Measurements from ENCODE around the gene KCNMA1. TPM values are rescaled to one million over a fixed set of nuclear protein-coding genes. Genes with fewer than 3 reads are reported as not detected.

Gene KCNMA1
- total and polyA plus RNA-seq, 7 experiments from 2014 or later: 0.42 TPM; not detected in 6

DNA sequence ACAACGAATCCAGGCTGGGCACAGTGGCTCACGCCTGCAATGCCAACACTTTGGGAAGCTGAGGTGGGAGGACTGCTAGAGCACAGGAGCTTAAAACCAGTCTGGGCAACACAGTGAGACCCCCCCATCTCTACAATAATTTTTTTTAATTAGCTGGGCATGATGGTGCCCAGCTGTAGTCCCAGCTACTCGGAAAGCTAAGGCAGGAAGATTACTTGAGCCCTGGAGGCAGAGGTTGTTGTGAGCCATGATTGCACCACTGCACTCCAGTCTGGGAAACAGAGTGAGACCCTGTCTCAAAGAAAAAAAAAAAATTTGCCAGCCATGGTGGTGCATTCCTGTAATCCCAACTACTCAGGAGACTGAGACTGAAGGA lies 396.3 kb downstream of the KCNMA1 start:
- no peak overlapping the region for H3K27ac Mint-ChIP-seq
- intact Hi-C loops (cut with micrococcal nuclease): no loop called here
- H3K4me3 Mint-ChIP-seq: no peak overlapping the region
- H3K27me3 ChIP-seq (ENCODE audit: control insufficient read depth in 2 of 2, insufficient read depth in 2 of 2, low read length in 2 of 2): no peaks in the 10 kb centered on the region
- no peaks in the 10 kb centered on the region for H3K9me3 Mint-ChIP-seq
- H3K27me3 Mint-ChIP-seq: peaks cover 0 to 5% (median 0%) of the 10 kb centered on the region in 5 donors
- POLR2A ChIA-PET: no interaction called here
- H3K9me3 ChIP-seq (ENCODE audit: control insufficient read depth in 2 of 3, low read length in 3 of 3): no peaks in the 10 kb centered on the region
- no peaks in the 10 kb centered on the region for H3K4me1 ChIP-seq (ENCODE audit: control insufficient read depth in 2 of 2, insufficient read depth in 2 of 2, low read length in 2 of 2)
- H3K4me1 Mint-ChIP-seq: no peaks in the 10 kb centered on the region
- H3K4me3 ChIP-seq (ENCODE audit: low read length): no peak overlapping the region
- no peaks in the 10 kb centered on the region for H3K36me3 ChIP-seq (ENCODE audit: control insufficient read depth in 2 of 3, insufficient read depth in 3 of 3, low read length in 3 of 3)
- ATAC-seq (no peak), DNase-seq (no peak)
- H3K36me3 Mint-ChIP-seq: no peaks in the 10 kb centered on the region
- H3K27ac ChIP-seq (ENCODE audit: low read depth, low read length): no peak overlapping the region
- CTCF ChIA-PET: interaction anchor here (0.7 kb wide), 1 partner anchor 42 kb away, joined by 7 read pairs; no protein-coding TSS in a partner anchor

DNA sequence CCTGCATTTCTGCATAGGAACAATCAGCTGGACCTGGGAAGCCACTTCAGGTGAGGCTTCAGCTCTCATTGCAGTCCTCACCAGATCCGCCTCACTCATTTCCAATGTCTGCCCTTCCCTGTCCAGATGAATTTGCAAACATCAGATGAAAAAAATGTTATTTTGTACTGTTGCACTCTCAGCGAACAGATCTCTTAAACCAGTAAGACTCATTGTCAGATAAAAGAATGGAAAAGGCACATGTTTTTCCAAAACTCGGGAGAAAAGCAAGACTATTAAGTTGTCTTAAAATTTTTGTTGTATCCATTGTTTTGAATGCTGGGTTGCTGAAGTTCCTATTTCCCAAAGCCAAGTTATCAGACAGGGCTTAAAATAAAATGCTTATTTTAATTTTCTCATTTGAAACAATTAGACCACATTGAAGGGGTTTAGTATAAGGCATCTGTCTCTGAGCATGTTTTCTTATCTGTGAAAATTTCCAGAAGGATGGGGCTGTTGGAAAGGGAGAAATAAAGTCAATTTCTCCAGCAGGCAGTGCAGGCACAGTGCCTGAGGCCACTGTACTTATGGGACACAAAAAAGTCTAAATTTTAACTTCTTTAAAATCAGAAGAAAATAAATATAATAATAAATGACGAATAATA lies 396.8 kb downstream of the KCNMA1 start:
- DNase-seq (no peak), ATAC-seq (no peak)
- no peaks in the 10 kb centered on the region for H3K9me3 ChIP-seq (ENCODE audit: control insufficient read depth in 2 of 3, low read length in 3 of 3)
- no peaks in the 10 kb centered on the region for H3K4me1 Mint-ChIP-seq
- H3K27ac ChIP-seq (ENCODE audit: low read depth, low read length): no peak overlapping the region
- no peaks in the 10 kb centered on the region for H3K9me3 Mint-ChIP-seq
- no peaks in the 10 kb centered on the region for H3K36me3 ChIP-seq (ENCODE audit: control insufficient read depth in 2 of 3, insufficient read depth in 3 of 3, low read length in 3 of 3)
- H3K27ac Mint-ChIP-seq: no peak overlapping the region
- H3K4me1 ChIP-seq (ENCODE audit: control insufficient read depth in 2 of 2, insufficient read depth in 2 of 2, low read length in 2 of 2): no peaks in the 10 kb centered on the region
- CTCF ChIA-PET: no interaction called here
- no peak overlapping the region for H3K4me3 Mint-ChIP-seq
- POLR2A ChIA-PET: no interaction called here
- H3K27me3 ChIP-seq (ENCODE audit: control insufficient read depth in 2 of 2, insufficient read depth in 2 of 2, low read length in 2 of 2): no peaks in the 10 kb centered on the region
- H3K4me3 ChIP-seq (ENCODE audit: low read length): no peak overlapping the region
- intact Hi-C loops (cut with micrococcal nuclease): no loop called here
- no peaks in the 10 kb centered on the region for H3K36me3 Mint-ChIP-seq
- H3K27me3 Mint-ChIP-seq: peaks cover 0 to 7% (median 0%) of the 10 kb centered on the region in 5 donors

DNA sequence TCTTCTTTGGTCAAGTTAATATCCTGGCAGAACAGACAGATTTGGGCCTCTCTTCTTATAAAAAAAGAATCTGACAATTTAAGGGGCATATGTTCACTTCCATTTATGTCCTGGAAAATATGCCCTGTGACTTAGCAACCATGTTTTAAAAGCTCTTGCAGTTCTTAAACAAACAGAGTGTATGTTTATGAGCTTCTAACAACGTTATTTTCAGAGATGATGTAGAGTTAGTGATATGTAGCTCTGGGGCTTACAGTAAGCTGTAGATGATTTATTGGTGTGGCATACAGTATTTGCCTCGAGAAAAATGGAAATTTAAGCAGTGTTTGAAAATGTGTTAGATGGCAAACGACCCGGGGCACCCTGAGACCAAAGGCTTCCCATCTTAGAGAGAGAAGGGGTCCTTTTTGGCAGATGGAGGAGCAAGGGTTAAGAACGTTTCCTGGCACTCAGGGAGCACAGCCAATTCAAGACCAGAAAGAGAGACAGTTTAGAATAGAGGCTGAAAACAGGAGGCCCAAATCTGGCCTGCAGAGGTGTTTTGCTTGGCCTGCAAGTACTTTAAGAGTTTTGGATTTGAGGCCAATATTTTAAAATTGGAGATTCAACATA lies 397.5 kb downstream of the KCNMA1 start:
- Histone ChIP-seq H3K36me3 (ENCODE audit: control insufficient read depth in 2 of 3, insufficient read depth in 3 of 3, low read length in 3 of 3) (no peaks in the 10 kb centered on the region), H3K9me3 (ENCODE audit: control insufficient read depth in 2 of 3, low read length in 3 of 3) (no peaks in the 10 kb centered on the region), H3K27me3 (ENCODE audit: control insufficient read depth in 2 of 2, insufficient read depth in 2 of 2, low read length in 2 of 2) (no peaks in the 10 kb centered on the region), H3K27ac (ENCODE audit: low read depth, low read length) (no peak overlapping the region), H3K4me3 (ENCODE audit: low read length) (no peak overlapping the region), H3K4me1 (ENCODE audit: control insufficient read depth in 2 of 2, insufficient read depth in 2 of 2, low read length in 2 of 2) (no peaks in the 10 kb centered on the region)
- Mint-ChIP-seq H3K27ac (no peak overlapping the region), H3K4me3 (no peak overlapping the region), H3K4me1 (no peaks in the 10 kb centered on the region), H3K9me3 (no peaks in the 10 kb centered on the region), H3K36me3 (no peaks in the 10 kb centered on the region), H3K27me3 (peaks cover 0 to 7% (median 0%) of the 10 kb centered on the region in 5 donors)
- intact Hi-C loops (cut with micrococcal nuclease): no loop called here
- ChIA-PET CTCF (no interaction called here), POLR2A (no interaction called here)
- ATAC-seq (no peak), DNase-seq (no peak)

DNA sequence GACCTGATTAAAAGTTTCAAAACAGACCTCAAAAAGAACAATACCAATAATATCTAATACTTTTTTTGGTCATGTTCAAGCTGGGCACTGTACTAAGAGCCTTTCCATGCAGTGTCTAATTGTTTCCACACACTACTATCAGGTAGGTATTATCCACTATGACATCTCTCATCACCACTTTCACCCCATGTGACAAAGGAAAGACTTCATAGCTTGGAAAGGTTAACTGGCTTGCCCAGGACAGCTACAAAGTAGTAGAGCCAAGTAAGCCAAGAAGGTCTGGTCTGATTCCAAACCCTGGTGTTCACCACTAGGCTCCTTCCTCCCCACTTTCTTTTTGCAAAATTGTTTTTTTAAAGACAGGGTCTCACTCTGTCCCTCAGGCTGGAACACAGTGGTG lies 400.5 kb downstream of the KCNMA1 start:
- POLR2A ChIA-PET: no interaction called here

DNA sequence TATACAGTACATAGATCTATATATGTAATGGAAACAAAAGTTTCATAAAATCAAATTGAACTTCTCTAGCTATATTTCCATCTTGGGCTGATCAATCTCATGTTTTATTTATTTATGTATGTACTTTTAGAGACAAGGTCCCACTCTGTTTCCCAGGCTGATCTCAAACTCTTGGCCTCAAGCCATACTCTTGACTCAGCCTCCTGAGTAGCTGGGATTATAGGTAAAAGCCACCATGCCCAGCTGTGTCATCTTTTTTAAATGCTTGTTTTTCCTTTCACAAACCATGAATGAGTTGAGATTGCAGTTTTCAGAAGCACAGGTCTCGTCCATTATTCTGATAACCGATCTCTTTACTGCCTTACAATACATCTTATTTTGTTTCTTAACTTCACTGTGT lies 400.9 kb downstream of the KCNMA1 start:
- ATAC-seq: no peak
- H3K27ac ChIP-seq (ENCODE audit: low read depth, low read length): no peak overlapping the region
- POLR2A ChIA-PET: no interaction called here
- no peak overlapping the region for H3K4me3 ChIP-seq (ENCODE audit: low read length)
- Mint-ChIP-seq H3K36me3 (no peaks in the 10 kb centered on the region), H3K27ac (no peak overlapping the region), H3K4me1 (no peaks in the 10 kb centered on the region), H3K27me3 (peaks cover 0 to 12% (median 0%) of the 10 kb centered on the region in 5 donors), H3K9me3 (peaks cover 0 to 2% (median 0%) of the 10 kb centered on the region in 11 donors), H3K4me3 (no peak overlapping the region)
- no peaks in the 10 kb centered on the region for H3K9me3 ChIP-seq (ENCODE audit: control insufficient read depth in 2 of 3, low read length in 3 of 3)
- intact Hi-C loops (cut with micrococcal nuclease): no loop called here
- no peaks in the 10 kb centered on the region for H3K27me3 ChIP-seq (ENCODE audit: control insufficient read depth in 2 of 2, insufficient read depth in 2 of 2, low read length in 2 of 2)
- no peaks in the 10 kb centered on the region for H3K4me1 ChIP-seq (ENCODE audit: control insufficient read depth in 2 of 2, insufficient read depth in 2 of 2, low read length in 2 of 2)
- DNase-seq: no peak
- no peaks in the 10 kb centered on the region for H3K36me3 ChIP-seq (ENCODE audit: control insufficient read depth in 2 of 3, insufficient read depth in 3 of 3, low read length in 3 of 3)
- CTCF ChIA-PET: no interaction called here

More for the DNA sequence above, 400.5 kb downstream of the KCNMA1 start:
- Mint-ChIP-seq H3K9me3 (peaks cover 0 to 2% (median 0%) of the 10 kb centered on the region in 11 donors), H3K4me1 (no peaks in the 10 kb centered on the region), H3K27me3 (peaks cover 0 to 12% (median 0%) of the 10 kb centered on the region in 5 donors), H3K27ac (no peak overlapping the region), H3K4me3 (no peak overlapping the region), H3K36me3 (no peaks in the 10 kb centered on the region)
- intact Hi-C loops (cut with micrococcal nuclease): no loop called here
- H3K4me3 ChIP-seq (ENCODE audit: low read length): no peak overlapping the region
- DNase-seq (no peak), ATAC-seq (no peak)
- H3K27me3 ChIP-seq (ENCODE audit: control insufficient read depth in 2 of 2, insufficient read depth in 2 of 2, low read length in 2 of 2): no peaks in the 10 kb centered on the region
- no peaks in the 10 kb centered on the region for H3K36me3 ChIP-seq (ENCODE audit: control insufficient read depth in 2 of 3, insufficient read depth in 3 of 3, low read length in 3 of 3)
- CTCF ChIA-PET: no interaction called here
- no peaks in the 10 kb centered on the region for H3K9me3 ChIP-seq (ENCODE audit: control insufficient read depth in 2 of 3, low read length in 3 of 3)
- H3K4me1 ChIP-seq (ENCODE audit: control insufficient read depth in 2 of 2, insufficient read depth in 2 of 2, low read length in 2 of 2): no peaks in the 10 kb centered on the region
- H3K27ac ChIP-seq (ENCODE audit: low read depth, low read length): no peak overlapping the region

DNA sequence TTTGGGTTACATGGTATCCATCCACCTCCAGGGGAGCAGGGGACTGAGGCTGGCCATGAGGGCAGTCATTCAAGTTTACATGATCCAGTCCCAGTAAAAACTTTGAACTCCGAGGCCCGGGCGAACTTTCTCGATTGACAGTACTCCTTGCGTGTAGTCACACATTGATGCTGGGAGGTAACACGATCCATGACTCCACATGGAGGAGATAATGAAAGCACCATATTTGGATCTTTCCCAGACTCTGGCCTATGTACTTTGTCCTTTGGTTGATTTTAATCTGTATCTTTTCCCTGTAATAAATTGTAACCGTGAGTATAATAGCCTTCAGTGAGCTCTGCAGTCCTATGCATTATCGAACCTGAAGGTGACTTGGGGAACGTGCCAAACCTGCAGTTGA lies 401.6 kb downstream of the KCNMA1 start:
- Mint-ChIP-seq H3K36me3 (no peaks in the 10 kb centered on the region), H3K4me3 (no peak overlapping the region), H3K27ac (no peak overlapping the region), H3K27me3 (peaks cover 0 to 12% (median 0%) of the 10 kb centered on the region in 5 donors), H3K4me1 (no peaks in the 10 kb centered on the region), H3K9me3 (peaks cover 0 to 2% (median 0%) of the 10 kb centered on the region in 11 donors)
- Histone ChIP-seq H3K4me3 (ENCODE audit: low read length) (no peak overlapping the region), H3K9me3 (ENCODE audit: control insufficient read depth in 2 of 3, low read length in 3 of 3) (no peaks in the 10 kb centered on the region), H3K27me3 (ENCODE audit: control insufficient read depth in 2 of 2, insufficient read depth in 2 of 2, low read length in 2 of 2) (no peaks in the 10 kb centered on the region), H3K36me3 (ENCODE audit: control insufficient read depth in 2 of 3, insufficient read depth in 3 of 3, low read length in 3 of 3) (no peaks in the 10 kb centered on the region), H3K27ac (ENCODE audit: low read depth, low read length) (no peak overlapping the region), H3K4me1 (ENCODE audit: control insufficient read depth in 2 of 2, insufficient read depth in 2 of 2, low read length in 2 of 2) (no peaks in the 10 kb centered on the region)
- ChIA-PET POLR2A (no interaction called here), CTCF (no interaction called here)
- intact Hi-C loops (cut with micrococcal nuclease): no loop called here
- ATAC-seq: no peak
- DNase-seq: no peak

DNA sequence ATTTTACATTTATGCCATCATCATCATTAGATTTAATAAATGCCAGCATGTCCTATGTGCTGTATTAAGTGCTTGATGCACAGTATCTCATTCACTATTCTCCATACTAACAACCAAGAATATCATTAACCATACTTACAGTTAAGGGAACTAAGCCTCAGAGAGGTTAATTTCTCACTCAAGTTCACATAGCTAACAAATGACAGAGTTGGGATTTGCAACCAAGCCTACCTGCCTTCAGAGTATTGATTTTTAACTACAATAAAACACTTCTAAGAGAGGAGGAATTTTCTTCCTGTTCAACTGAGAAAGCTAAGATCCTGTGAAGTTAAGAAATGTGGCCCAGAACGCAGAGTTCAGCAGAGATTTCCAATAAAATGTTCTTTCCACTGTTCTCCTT lies 403.0 kb downstream of the KCNMA1 start:
- no peaks in the 10 kb centered on the region for H3K36me3 ChIP-seq (ENCODE audit: control insufficient read depth in 2 of 3, insufficient read depth in 3 of 3, low read length in 3 of 3)
- DNase-seq: no peak
- H3K4me3 Mint-ChIP-seq: no peak overlapping the region
- no peaks in the 10 kb centered on the region for H3K9me3 ChIP-seq (ENCODE audit: control insufficient read depth in 2 of 3, low read length in 3 of 3)
- intact Hi-C loops (cut with micrococcal nuclease): no loop called here
- no peaks in the 10 kb centered on the region for H3K36me3 Mint-ChIP-seq
- peaks cover 0 to 2% (median 0%) of the 10 kb centered on the region in 11 donors for H3K9me3 Mint-ChIP-seq
- H3K27me3 Mint-ChIP-seq: peaks cover 0 to 12% (median 0%) of the 10 kb centered on the region in 5 donors
- ChIA-PET POLR2A (no interaction called here), CTCF (no interaction called here)
- no peaks in the 10 kb centered on the region for H3K4me1 ChIP-seq (ENCODE audit: control insufficient read depth in 2 of 2, insufficient read depth in 2 of 2, low read length in 2 of 2)
- H3K4me1 Mint-ChIP-seq: no peaks in the 10 kb centered on the region
- H3K27me3 ChIP-seq (ENCODE audit: control insufficient read depth in 2 of 2, insufficient read depth in 2 of 2, low read length in 2 of 2): no peaks in the 10 kb centered on the region
- H3K27ac ChIP-seq (ENCODE audit: low read depth, low read length): no peak overlapping the region
- no peak overlapping the region for H3K4me3 ChIP-seq (ENCODE audit: low read length)
- H3K27ac Mint-ChIP-seq: no peak overlapping the region
- no peak for ATAC-seq

All from naive thymus-derived CD4-positive, alpha-beta T cell (primary cell).